Osteoblast (primary cell): ENCODE results near the gene WHRN. TPM values are rescaled to one million over a fixed set of nuclear protein-coding genes. Genes with fewer than 3 reads are reported as not detected.

ENCODE experiments used
- DNase-seq: peaks from one replicate; pipeline ENCODE4 v3.0.0; 2011; ENCODE audit warnings: low spot score, mixed read lengths; ENCODE audit not compliant: insufficient read length; ENCODE audit errors: missing footprints
- H2AFZ ChIP-seq: 2 replicates; pipeline ENCODE4 v1.6.0; 2011; ENCODE audit warnings: mild to moderate bottlenecking, low read length
- H3K27ac ChIP-seq: 2 replicates; pipeline ENCODE4 v1.5.1; 2011; ENCODE audit warnings: mild to moderate bottlenecking, low read depth, low read length, moderate library complexity
- H3K27me3 ChIP-seq: 2 replicates; pipeline ENCODE4 v1.6.0; 2012; ENCODE audit warnings: mild to moderate bottlenecking, control low read depth, inconsistent platforms, low read length, moderate library complexity; ENCODE audit not compliant: insufficient read depth
- H3K36me3 ChIP-seq: 2 replicates; pipeline ENCODE4 v1.5.1; 2011; ENCODE audit warnings: mild to moderate bottlenecking, low read length, control low read depth, moderate library complexity; ENCODE audit not compliant: insufficient read depth
- H3K4me1 ChIP-seq: 2 replicates; pipeline ENCODE4 v1.5.1; 2011; ENCODE audit warnings: mild to moderate bottlenecking, low read length, control low read depth, moderate library complexity; ENCODE audit not compliant: insufficient read depth
- H3K4me2 ChIP-seq: 2 replicates; pipeline ENCODE4 v1.6.0; 2011; ENCODE audit warnings: mild to moderate bottlenecking, low read length; ENCODE audit not compliant: insufficient read depth
- H3K4me3 ChIP-seq: fragments of 200-600 bp; sonication (generic); 3 replicates; pipeline ENCODE4 v1.5.1; 2012; ENCODE audit warnings: mild to moderate bottlenecking, low read length, inconsistent platforms; ENCODE audit not compliant: insufficient read depth
- H3K79me2 ChIP-seq: 2 replicates; pipeline ENCODE4 v1.6.0; 2012; ENCODE audit warnings: mild to moderate bottlenecking, low read length, control low read depth, inconsistent platforms; ENCODE audit not compliant: insufficient read depth
- H3K9me3 ChIP-seq: 2 replicates; pipeline ENCODE4 v1.5.1; 2011; ENCODE audit warnings: low read depth, low read length, control low read depth
- H4K20me1 ChIP-seq: 2 replicates; pipeline ENCODE4 v1.6.0; 2012; ENCODE audit warnings: mild to moderate bottlenecking, low read length, control low read depth; ENCODE audit not compliant: insufficient read depth
- CTCF ChIP-seq: IDR thresholded peaks from 2 replicates; pipeline ENCODE4 v1.5.1; 2011; ENCODE audit warnings: mild to moderate bottlenecking, low read depth, low read length, moderate library complexity; ENCODE audit errors: extremely low read depth
- small RNA-seq: library from RNA; depleted of rRNA; stranded (forward); fragments of <200 nt; gene quantifications from one replicate; pipeline ENCODE3, GENCODE V24; 2012
- total RNA-seq: library from RNA; depleted of rRNA; stranded (reverse); fragments of >200 nt; gene quantifications from 2 replicates; pipeline ENCODE4 v1.2.3, GENCODE V29; 2012

Gene WHRN
- total RNA-seq, 1 donor: 2.2 TPM

- Histone ChIP-seq H3K9me3 (no peaks in the 10 kb centered on the region), H4K20me1 (no peaks in the 10 kb centered on the region), H3K27ac (no peak overlapping the region), H3K4me2 (no peak overlapping the region), H3K36me3 (peaks cover 46% of the 10 kb centered on the region), H3K79me2 (no peaks in the 10 kb centered on the region), H2AFZ (no peak overlapping the region), H3K4me1 (peaks cover 8% of the 10 kb centered on the region), H3K4me3 (no peak overlapping the region), H3K27me3 (no peaks in the 10 kb centered on the region)
- no peak for TF ChIP-seq CTCF
- no peak for DNase-seq
Observed at GRCh38 chr9:114355821-114356220, 149.5 kb downstream of the WHRN start.

Small RNA genes lying within 50 kb of the gene (small RNA-seq; reads per million reads assigned to genes)
- gene AL138895.2: not detected

Other genes with a start within 250 kb of the WHRN start
- not detected in 2 replicates for gene ORM1, start 182.4 kb downstream of the WHRN start, total RNA-seq
- gene ORM2, start 175.6 kb downstream of the WHRN start, total RNA-seq: not detected in 2 replicates
- gene AKNA, start 117.5 kb downstream of the WHRN start, total RNA-seq: 24.8 and 27.9 TPM in 2 replicates
- gene ATP6V1G1, start 82.3 kb upstream of the WHRN start, total RNA-seq: 89.6 and 98.8 TPM in 2 replicates
- gene TMEM268, start 105.8 kb upstream of the WHRN start, total RNA-seq: 12.3 and 13.8 TPM in 2 replicates
- not detected in 2 replicates for gene TEX53, start 152.3 kb upstream of the WHRN start, total RNA-seq
- gene TEX48, start 176.7 kb upstream of the WHRN start, total RNA-seq: not detected in 2 replicates